Psoas muscle (tissue), 8 donors: ENCODE measurements around the gene SLC36A3. TPM values are rescaled to one million over a fixed set of nuclear protein-coding genes. Genes with fewer than 3 reads are reported as not detected.

Experiments
- ATAC-seq, 4 donors: fragments of 200-7000 bp; cut with Tn5 transposase; one replicate each; pipeline ENCODE4 v1.9.1; 2020; ENCODE audit warnings: moderate library complexity in 3 of 4, mild to moderate bottlenecking in 2 of 4
- DNase-seq, 2 donors: peaks; one replicate each; pipeline ENCODE4 v3.0.0-alpha.2; 2020
- H3K27ac ChIP-seq: fragments of 200-600 bp; one replicate; pipeline ENCODE4 v1.8.0; 2022
- H3K27me3 ChIP-seq, 3 donors: fragments of 200-600 bp in 1 of 3; one replicate each; pipeline versions ENCODE4 v1.6.1 to v1.8.0; 2013 to 2022; ENCODE audit warnings: low read length in 2 of 3, mild to moderate bottlenecking in 2 of 3, moderate library complexity in 1 of 3; ENCODE audit not compliant: insufficient read depth in 3 of 3
- H3K36me3 ChIP-seq, 2 donors: fragments of 200-600 bp in 1 of 2; one replicate each; pipeline versions ENCODE4 v1.6.1 to v1.8.0; 2013 to 2022; ENCODE audit warnings: low read depth in 1 of 2, mild to moderate bottlenecking in 1 of 2, moderate library complexity in 1 of 2; ENCODE audit not compliant: insufficient read depth in 1 of 2
- H3K4me1 ChIP-seq: fragments of 200-600 bp; one replicate; pipeline ENCODE4 v1.8.0; 2022
- H3K4me3 ChIP-seq: fragments of 200-600 bp; one replicate; pipeline ENCODE4 v1.8.0; 2022; ENCODE audit warnings: mild to moderate bottlenecking
- H3K9me3 ChIP-seq: fragments of 200-600 bp; one replicate; pipeline ENCODE4 v1.8.0; 2022
- WGBS, 3 donors: extraction: QIAGEN DNeasy Blood & Tissue Kit; methylation state at CpG; one replicate each; pipeline versions ENCODE4 v1.1.6 to v1.1.7; 2013; 5-methylcytosine and 5-hydroxymethylcytosine counted together
- intact Hi-C, 2 donors: fragments of 100-400 bp; cut with DNase I; formaldehyde crosslinking; loops; one replicate each; pipeline versions ENCODE4 v1.11.0 to v1.14.2; 2022
- polyA plus RNA-seq, 3 donors: library from polyadenylated mRNA; stranded (reverse); fragments of 200-250 nt; gene quantifications; one replicate each; pipeline ENCODE4 v1.2.3, GENCODE V29; 2013
- total RNA-seq, 4 donors: library from RNA; stranded (reverse); fragmentation: NEBNext Ultra II Directional in 2 of 4; extraction: Animal tissue kit (Norgen Biotek cat#: 25700) in 2 of 4; gene quantifications; one replicate each; pipeline versions ENCODE4 v1.2.1 to v1.2.4, GENCODE V29; 2021 to 2023
- TF ChIP-seq, protein P1 (sequence below): fragments of 200-600 bp; IDR thresholded peaks from one replicate; pipeline ENCODE4 v1.8.0; 2022; ENCODE audit warnings: antibody characterized with exemption
- donor health status: healthy with polysubstance abuse.
- donor health status: DM: no; HTN: no; CAD: no; lungs with moderate emphysema.
- donor health status: Bipolar disorder and iron deficiency.
- donor health status: healthy.
- donor health status: DM: yes; HTN: yes; CAD: no.
- donor health status: DM: no; HTN: no; CAD: no.
- donor health status: DM: no; HTN: no; CAD: no.
- donor health status: DM: yes; HTN: yes; CAD: no.

SLC36A3 gene
- total and polyA plus RNA-seq, 7 donors: not detected

DNA sequence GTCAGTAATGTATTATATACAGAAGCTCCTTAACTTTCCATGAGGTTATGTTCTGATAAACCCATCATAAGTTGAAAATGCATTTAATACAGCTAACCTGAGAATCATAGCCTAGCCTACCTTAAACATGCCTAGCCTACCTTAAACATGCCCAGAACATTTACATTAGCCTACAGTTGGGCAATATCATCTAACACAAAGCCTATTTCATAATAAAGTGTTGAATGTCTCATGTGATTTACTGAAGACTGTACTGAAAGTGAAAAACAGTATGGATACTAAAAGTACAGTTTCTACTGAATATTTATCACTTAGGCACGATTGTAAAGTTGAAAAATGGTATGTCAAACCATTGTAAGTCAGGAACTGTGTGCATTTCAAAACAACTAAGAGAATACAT, 49.0 kb downstream of the SLC36A3 start:
- no peaks in the 10 kb centered on the region for H3K27me3 ChIP-seq
- no peak for DNase-seq
- H3K4me1 ChIP-seq: peaks cover 27% of the 10 kb centered on the region
- no peak overlapping the region for H3K27ac ChIP-seq
- intact Hi-C loops: no loop called here
- no peak for ATAC-seq
- WGBS, 3 donors: 61 to 76% (median 74%) methylated on average over 1 of the region's 1 CpG
- peak overlapping the region; percentile 91 for H3K4me3 ChIP-seq
- peaks cover 0 to 1% of the 10 kb centered on the region in 2 donors for H3K36me3 ChIP-seq
- TF ChIP-seq, protein P1, sequence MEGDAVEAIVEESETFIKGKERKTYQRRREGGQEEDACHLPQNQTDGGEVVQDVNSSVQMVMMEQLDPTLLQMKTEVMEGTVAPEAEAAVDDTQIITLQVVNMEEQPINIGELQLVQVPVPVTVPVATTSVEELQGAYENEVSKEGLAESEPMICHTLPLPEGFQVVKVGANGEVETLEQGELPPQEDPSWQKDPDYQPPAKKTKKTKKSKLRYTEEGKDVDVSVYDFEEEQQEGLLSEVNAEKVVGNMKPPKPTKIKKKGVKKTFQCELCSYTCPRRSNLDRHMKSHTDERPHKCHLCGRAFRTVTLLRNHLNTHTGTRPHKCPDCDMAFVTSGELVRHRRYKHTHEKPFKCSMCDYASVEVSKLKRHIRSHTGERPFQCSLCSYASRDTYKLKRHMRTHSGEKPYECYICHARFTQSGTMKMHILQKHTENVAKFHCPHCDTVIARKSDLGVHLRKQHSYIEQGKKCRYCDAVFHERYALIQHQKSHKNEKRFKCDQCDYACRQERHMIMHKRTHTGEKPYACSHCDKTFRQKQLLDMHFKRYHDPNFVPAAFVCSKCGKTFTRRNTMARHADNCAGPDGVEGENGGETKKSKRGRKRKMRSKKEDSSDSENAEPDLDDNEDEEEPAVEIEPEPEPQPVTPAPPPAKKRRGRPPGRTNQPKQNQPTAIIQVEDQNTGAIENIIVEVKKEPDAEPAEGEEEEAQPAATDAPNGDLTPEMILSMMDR: no peak
- H3K9me3 ChIP-seq: no peaks in the 10 kb centered on the region

DNA sequence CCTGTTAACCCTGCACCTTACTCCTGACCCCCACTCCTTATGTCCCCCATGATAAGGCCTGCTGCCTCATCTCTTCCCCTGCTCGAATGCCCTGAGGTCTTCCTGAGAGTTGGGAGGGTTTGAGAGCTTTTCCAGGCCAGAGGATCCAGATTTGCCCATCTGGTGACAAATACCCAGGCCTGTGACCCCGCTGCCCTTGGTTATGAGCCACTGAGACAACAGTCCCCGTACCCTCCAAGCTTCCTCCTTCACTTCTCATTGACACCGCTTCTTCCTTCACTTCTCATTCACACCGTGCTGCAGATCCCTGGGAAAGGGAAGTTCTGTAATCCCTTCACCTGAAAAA, 50.0 kb downstream of the SLC36A3 start:
- H3K27me3 ChIP-seq: no peaks in the 10 kb centered on the region
- peak overlapping the region; percentile 91 for H3K4me3 ChIP-seq
- no peaks in the 10 kb centered on the region for H3K36me3 ChIP-seq
- peaks cover 27% of the 10 kb centered on the region for H3K4me1 ChIP-seq
- peak overlapping the region; percentile 81 for H3K27ac ChIP-seq
- intact Hi-C loops: no loop called here
- no peaks in the 10 kb centered on the region for H3K9me3 ChIP-seq
- no peak for DNase-seq
- TF ChIP-seq, protein P1: no peak
- 23 to 28% (median 25%) methylated on average over 5 of the region's 5 CpGs for WGBS, 3 donors
- ATAC-seq: no peak

DNA sequence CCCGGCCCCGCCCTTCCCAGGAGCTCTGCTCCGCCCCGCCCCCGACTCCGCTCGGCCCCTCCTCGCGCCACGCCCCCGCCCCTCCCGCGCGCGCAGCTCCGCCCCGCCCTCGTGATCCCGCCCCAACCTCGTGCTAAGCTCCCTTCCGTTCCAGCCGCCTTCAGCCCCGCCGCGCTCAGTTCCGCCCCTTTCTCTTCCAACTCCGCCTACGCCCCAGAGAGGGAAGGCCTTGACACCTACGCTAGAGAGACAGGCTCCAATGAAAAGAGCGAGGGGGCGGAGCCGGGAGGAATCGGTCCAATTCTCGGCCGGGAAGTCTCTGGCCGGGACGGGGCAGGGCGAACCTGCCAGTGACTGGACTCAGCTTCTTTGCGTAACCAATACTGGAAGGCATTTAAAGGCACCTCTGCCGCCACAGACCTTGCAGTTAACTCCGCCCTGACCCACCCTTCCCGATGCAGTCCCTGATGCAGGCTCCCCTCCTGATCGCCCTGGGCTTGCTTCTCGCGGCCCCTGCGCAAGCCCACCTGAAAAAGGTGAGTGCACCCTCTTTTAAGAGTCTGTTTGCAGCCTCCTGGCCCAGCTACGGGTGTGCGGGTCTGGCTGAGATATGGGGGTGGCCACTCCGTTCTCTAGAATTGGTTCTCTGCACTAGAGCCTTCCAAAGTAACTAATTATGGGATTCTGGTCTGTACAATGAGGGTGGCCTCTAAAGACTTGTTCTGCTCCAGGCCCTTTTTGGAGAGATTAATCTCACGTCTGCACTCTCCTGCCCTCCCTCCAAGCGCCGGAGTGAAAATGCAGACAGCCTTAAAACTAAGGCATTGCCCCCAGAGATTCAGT, 50.6 kb downstream of the SLC36A3 start, which contains the start of gene GM2A:
TSS of gene GM2A (plus strand) at position 424 of the 843 bp plus-strand sequence. CDS start at position 456, 32 bp downstream.
- peak within 1 kb of the TSS; percentile 91 for H3K4me3 ChIP-seq
- WGBS, 3 donors: 0 to 1% (median 1%) methylated on average over 46 to 52 of the region's 52 CpGs
- H3K27ac ChIP-seq: peak within 1 kb of the TSS; percentile 81
- ATAC-seq (peak; percentile 95 to 98 (median 96)), DNase-seq (peak; percentile 99 to 100)
- intact Hi-C loops: no loop called here
- no peaks in the 10 kb centered on the region for H3K9me3 ChIP-seq
- H3K4me1 ChIP-seq: peaks cover 25% of the 10 kb centered on the region
- no peaks in the 10 kb centered on the region for H3K27me3 ChIP-seq
- TF ChIP-seq, protein P1: no peak
- no peaks in the 10 kb centered on the region for H3K36me3 ChIP-seq

DNA sequence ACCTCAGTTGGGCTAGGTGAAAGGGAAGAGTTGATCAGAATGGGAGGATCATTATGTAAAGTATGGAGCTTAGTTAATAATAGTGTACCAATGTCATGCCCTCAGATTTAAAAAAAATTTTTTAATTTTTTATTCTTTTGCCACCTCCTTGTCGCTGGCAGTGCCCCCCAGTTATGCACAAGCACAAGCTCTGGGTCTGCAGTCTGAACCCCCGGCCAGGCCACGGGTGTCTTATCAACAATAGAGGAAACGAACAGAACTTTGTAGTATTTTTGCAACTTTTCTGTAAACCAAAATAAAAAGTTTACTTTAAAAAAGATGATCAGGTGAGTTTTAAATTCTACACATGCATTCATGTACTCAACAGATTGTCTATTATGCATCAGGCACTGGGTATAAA, 51.9 kb downstream of the SLC36A3 start:
- H3K27me3 ChIP-seq: no peaks in the 10 kb centered on the region
- H3K4me3 ChIP-seq: no peak overlapping the region
- DNase-seq (no peak), ATAC-seq (no peak)
- WGBS, 3 donors: 93 to 95% (median 95%) methylated on average over 4 of the region's 4 CpGs
- H3K4me1 ChIP-seq: peaks cover 19% of the 10 kb centered on the region
- intact Hi-C loops: no loop called here
- no peaks in the 10 kb centered on the region for H3K36me3 ChIP-seq
- H3K27ac ChIP-seq: peak overlapping the region; percentile 75
- no peaks in the 10 kb centered on the region for H3K9me3 ChIP-seq
- TF ChIP-seq, protein P1: no peak
